NAMALWA (cell line): Measurements from ENCODE around the gene CRIP1.

Experiments
- DNase-seq: peaks from one replicate; pipeline ENCODE4 v3.0.0-alpha.2; 2015; ENCODE audit warnings: low spot score

CRIP1 gene

GRCh38 chr14:105533391-105533790 is 46.7 kb downstream of the CRIP1 start:
- no peak for DNase-seq

GRCh38 chr14:105533811-105534498 is 47.3 kb downstream of the CRIP1 start:
- no peak for DNase-seq

- no peak for DNase-seq
These were observed 47.9 kb downstream of the CRIP1 start for GRCh38 chr14:105534586-105534985.

GRCh38 chr14:105536051-105536450 is 49.4 kb downstream of the CRIP1 start:
- DNase-seq: no peak

GRCh38 chr14:105536691-105537579 is 50.2 kb downstream of the CRIP1 start:
- DNase-seq: no peak

GRCh38 chr14:105537580-105538474 is 51.1 kb downstream of the CRIP1 start:
- DNase-seq: peak; percentile 63
